Heart left ventricle (tissue), 16 donors: ENCODE data around the gene SRSF10. TPM values are rescaled to one million over a fixed set of nuclear protein-coding genes. Genes with fewer than 3 reads are reported as not detected.

Experiments
- ATAC-seq, 4 donors: fragments of 200-7000 bp; cut with Tn5 transposase; one replicate each; pipeline ENCODE4 v1.9.1; 2020 to 2022; ENCODE audit warnings: moderate library complexity in 4 of 4, mild to moderate bottlenecking in 3 of 4, moderate number of reproducible peaks in 1 of 4
- DNase-seq, 5 donors: peaks; one replicate each; pipeline ENCODE4 v3.0.0-alpha.2; 2020
- H3K27ac ChIP-seq, 12 donors: fragments of 200-600 bp; sonication (generic) in 4 of 12; one replicate each; pipeline versions ENCODE4 v1.5.0 to v1.8.0; 2016 to 2022; ENCODE audit warnings: mild to moderate bottlenecking in 2 of 12
- H3K27me3 ChIP-seq, 9 donors: fragments of 200-600 bp; sonication (generic) in 2 of 9; one replicate each; pipeline versions ENCODE4 v1.5.1 to v1.8.0; 2016 to 2022; ENCODE audit warnings: mild to moderate bottlenecking in 3 of 9
- H3K36me3 ChIP-seq, 9 donors: fragments of 200-600 bp; sonication (generic) in 2 of 9; one replicate each; pipeline versions ENCODE4 v1.5.0 to v1.8.0; 2018 to 2022; ENCODE audit warnings: mild to moderate bottlenecking in 2 of 9
- H3K4me1 ChIP-seq, 12 donors: fragments of 200-600 bp; sonication (generic) in 4 of 12; one replicate each; pipeline versions ENCODE4 v1.5.0 to v1.8.0; 2016 to 2022; ENCODE audit warnings: mild to moderate bottlenecking in 3 of 12
- H3K4me3 ChIP-seq, 12 donors: fragments of 200-600 bp; sonication (generic) in 4 of 12; one replicate each; pipeline versions ENCODE4 v1.5.0 to v1.8.0; 2017 to 2022; ENCODE audit warnings: mild to moderate bottlenecking in 9 of 12, moderate library complexity in 4 of 12
- H3K9me3 ChIP-seq, 12 donors: fragments of 200-600 bp; sonication (generic) in 4 of 12; one replicate each; pipeline versions ENCODE4 v1.5.0 to v1.8.0; 2016 to 2022; ENCODE audit warnings: mild to moderate bottlenecking in 1 of 12
- POLR2A ChIP-seq, 2 donors: fragments of 450-650 bp; IDR thresholded peaks; one replicate each; pipeline ENCODE4 v1.6.1; 2017; ENCODE audit warnings: antibody characterized with exemption in 2 of 2, mild to moderate bottlenecking in 2 of 2, moderate library complexity in 2 of 2
- WGBS, 4 donors: extraction: QIAGEN DNeasy Blood & Tissue Kit in 2 of 4; methylation state at CpG; one replicate each; pipeline versions ENCODE4 v1.1.5 to v1.1.7; 2013 to 2018; 5-methylcytosine and 5-hydroxymethylcytosine counted together
- intact Hi-C, 10 donors: fragments of 100-400 bp; cut with DNase I; formaldehyde crosslinking; loops; one replicate each; pipeline versions ENCODE4 v1.11.1 to v1.14.2; 2022
- polyA plus RNA-seq, 2 donors: library from polyadenylated mRNA; stranded (reverse); fragments of 200-250 nt; gene quantifications; one replicate each; pipeline ENCODE4 v1.2.3, GENCODE V29; 2013
- total RNA-seq, 9 donors: library from RNA; depleted of rRNA in 2 of 9; stranded (reverse); fragments of >200 nt in 2 of 9; fragmentation: NEBNext Ultra II Directional in 3 of 9; extraction: Animal tissue kit (Norgen Biotek cat#: 25700) in 3 of 9; gene quantifications; one replicate each; pipeline versions ENCODE4 v1.1.0 to v1.2.4, GENCODE V29; 2016 to 2023
- TF ChIP-seq, protein P1 (sequence below), 12 donors: fragments of 200-600 bp; sonication (generic) in 4 of 12; IDR thresholded peaks; one replicate each; pipeline versions ENCODE4 v1.5.0 to v1.8.0; 2018 to 2022; ENCODE audit warnings: antibody characterized with exemption in 12 of 12, mild to moderate bottlenecking in 5 of 12
- donor health status: ischemic (EF 13 %, LVEDD 7.1; RV severe dilation, severe dysfunction).
- donor health status: healthy with polysubstance abuse.
- donor health status: DM: no; HTN: yes; CAD: no.
- donor health status: DM: no; HTN: no; CAD: no.
- donor health status: ischemic (EF 25% LVEDD 6.9; RV normal size, moderate dysfunction).
- donor health status: ischemic (EF 25% LVEDD 5.7; RV mildly dilated, moderate dysfunction).
- donor health status: healthy.
- donor health status: DM: yes; HTN: yes; CAD: no.
- donor health status: ischemic (EF 35%, LVEDD 5.7; RV mildly dilated, moderate dysfunction).
- donor health status: nonischemic (EF 11% LVEDD 7.7; RV severe dilation, severe dysfunction).
- donor health status: DM: yes; HTN: yes; CAD: no.
- donor health status: PGD.
- donor health status: ischemic (EF 29% LVEDD 5.4; RV normal size, mild dysfunction).
- donor health status: nonischemic (EF 23%, LVEDD 6.1; RV moderate dilation, normal function).

The SRSF10 gene
- total and polyA plus RNA-seq, 11 donors, result 34.3 to 60.9 (median 47.3) TPM

DNA sequence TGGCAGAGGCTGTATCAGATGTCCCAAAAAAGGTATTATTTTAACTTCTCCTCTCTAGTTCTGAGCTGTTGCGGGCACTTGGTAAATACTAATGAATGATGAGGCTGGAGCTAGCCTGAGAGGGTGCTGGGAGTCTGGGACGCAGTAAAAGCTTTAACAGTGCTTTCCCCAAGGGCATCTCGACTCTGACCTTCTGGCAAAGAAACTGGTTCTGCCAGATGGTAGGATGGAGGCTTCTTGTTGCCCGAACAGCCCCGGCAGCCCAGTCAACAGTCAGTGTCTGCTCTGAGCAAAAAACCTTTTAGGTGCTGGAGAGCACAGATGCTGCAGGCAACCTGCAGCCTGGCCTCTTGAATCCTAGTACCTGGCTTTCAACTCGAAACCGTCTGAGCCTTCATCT is 23.0 kb downstream of the SRSF10 start:
- intact Hi-C loops, result loop anchor here in 7 of 10 donors (2.0 to 5.0 kb wide), 4 partner anchors 65 to 155 kb away; partner anchors contain the start of gene MYOM3 (in 2 of the 7)
- no peaks in the 10 kb centered on the region for H3K27me3 ChIP-seq
- H3K9me3 ChIP-seq, result no peaks in the 10 kb centered on the region
- H3K27ac ChIP-seq, result peak overlapping the region in 5 of 12 donors; percentile 19 to 60 (median 36)
- no peak overlapping the region for H3K4me3 ChIP-seq
- DNase-seq (peak in 1 of 5 donors; percentile 25), ATAC-seq (no peak)
- TF ChIP-seq POLR2A (IDR thresholded peaks at IDR 0.05), result no peak
- TF ChIP-seq, protein P1, sequence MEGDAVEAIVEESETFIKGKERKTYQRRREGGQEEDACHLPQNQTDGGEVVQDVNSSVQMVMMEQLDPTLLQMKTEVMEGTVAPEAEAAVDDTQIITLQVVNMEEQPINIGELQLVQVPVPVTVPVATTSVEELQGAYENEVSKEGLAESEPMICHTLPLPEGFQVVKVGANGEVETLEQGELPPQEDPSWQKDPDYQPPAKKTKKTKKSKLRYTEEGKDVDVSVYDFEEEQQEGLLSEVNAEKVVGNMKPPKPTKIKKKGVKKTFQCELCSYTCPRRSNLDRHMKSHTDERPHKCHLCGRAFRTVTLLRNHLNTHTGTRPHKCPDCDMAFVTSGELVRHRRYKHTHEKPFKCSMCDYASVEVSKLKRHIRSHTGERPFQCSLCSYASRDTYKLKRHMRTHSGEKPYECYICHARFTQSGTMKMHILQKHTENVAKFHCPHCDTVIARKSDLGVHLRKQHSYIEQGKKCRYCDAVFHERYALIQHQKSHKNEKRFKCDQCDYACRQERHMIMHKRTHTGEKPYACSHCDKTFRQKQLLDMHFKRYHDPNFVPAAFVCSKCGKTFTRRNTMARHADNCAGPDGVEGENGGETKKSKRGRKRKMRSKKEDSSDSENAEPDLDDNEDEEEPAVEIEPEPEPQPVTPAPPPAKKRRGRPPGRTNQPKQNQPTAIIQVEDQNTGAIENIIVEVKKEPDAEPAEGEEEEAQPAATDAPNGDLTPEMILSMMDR (IDR thresholded peaks at IDR 0.05), result no peak
- peaks cover 0 to 13% (median 11%) of the 10 kb centered on the region in 9 donors for H3K36me3 ChIP-seq
- H3K4me1 ChIP-seq, result peaks cover 0 to 38% (median 15%) of the 10 kb centered on the region in 12 donors
- 32 to 59% (median 50%) methylated on average over 7 of the region's 7 CpGs for WGBS, 4 donors

DNA sequence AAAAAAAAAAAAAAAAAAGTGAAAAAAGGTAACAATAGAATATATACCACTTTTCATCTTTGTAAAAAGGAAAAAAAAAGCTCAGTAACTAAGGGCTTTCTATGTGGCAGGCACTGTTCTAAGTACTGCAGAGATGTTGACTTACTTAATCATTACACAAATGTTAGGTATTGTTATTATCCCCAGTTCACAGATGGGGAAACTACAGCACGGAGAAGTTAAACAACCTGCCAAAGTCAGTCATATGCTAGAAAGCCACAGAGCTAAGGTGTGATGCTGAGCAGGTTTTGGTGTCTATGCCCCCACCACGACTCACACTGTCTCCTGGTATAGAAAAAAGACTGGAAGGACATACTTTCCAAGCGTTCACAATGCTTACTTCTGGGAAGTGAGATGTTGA is 27.1 kb downstream of the SRSF10 start:
- Histone ChIP-seq H3K4me3 (no peak overlapping the region), H3K27ac (no peak overlapping the region), H3K4me1 (peaks cover 0 to 17% (median 2%) of the 10 kb centered on the region in 12 donors), H3K9me3 (no peaks in the 10 kb centered on the region), H3K27me3 (no peaks in the 10 kb centered on the region), H3K36me3 (no peaks in the 10 kb centered on the region)
- ATAC-seq, result no peak
- no peak for DNase-seq
- WGBS, 4 donors, result 73 to 94% (median 83%) methylated on average over 3 of the region's 3 CpGs
- intact Hi-C loops, result no loop called here
- TF ChIP-seq, protein P1 (IDR thresholded peaks at IDR 0.05), result no peak

DNA sequence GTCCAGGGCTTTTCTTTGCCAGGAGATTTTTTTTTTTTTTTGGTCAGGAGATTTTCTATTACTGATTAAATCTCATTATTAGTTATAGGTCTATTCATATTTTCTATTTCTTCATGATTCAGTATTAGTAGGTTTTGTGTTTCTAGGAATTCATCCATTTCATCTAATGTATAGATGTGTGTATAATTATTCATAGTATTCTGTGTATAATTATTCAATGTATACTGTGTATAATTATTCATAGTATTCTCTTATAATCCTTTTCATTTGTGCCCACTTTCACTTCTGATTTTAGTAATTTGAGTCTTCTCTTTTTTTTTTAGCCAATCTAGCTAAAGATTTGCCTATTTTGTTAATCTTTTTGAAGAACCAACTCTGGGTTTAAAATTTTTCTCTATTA is 32.8 kb downstream of the SRSF10 start:
- H3K27ac ChIP-seq, result no peak overlapping the region
- no peaks in the 10 kb centered on the region for H3K27me3 ChIP-seq
- H3K4me1 ChIP-seq, result no peaks in the 10 kb centered on the region
- H3K9me3 ChIP-seq, result peaks cover 0 to 18% (median 10%) of the 10 kb centered on the region in 12 donors
- ATAC-seq (no peak), DNase-seq (no peak)
- no peak overlapping the region for H3K4me3 ChIP-seq
- H3K36me3 ChIP-seq, result no peaks in the 10 kb centered on the region
- intact Hi-C loops, result no loop called here
- no peak for TF ChIP-seq POLR2A (IDR thresholded peaks at IDR 0.05)
- TF ChIP-seq, protein P1 (IDR thresholded peaks at IDR 0.05), result no peak

DNA sequence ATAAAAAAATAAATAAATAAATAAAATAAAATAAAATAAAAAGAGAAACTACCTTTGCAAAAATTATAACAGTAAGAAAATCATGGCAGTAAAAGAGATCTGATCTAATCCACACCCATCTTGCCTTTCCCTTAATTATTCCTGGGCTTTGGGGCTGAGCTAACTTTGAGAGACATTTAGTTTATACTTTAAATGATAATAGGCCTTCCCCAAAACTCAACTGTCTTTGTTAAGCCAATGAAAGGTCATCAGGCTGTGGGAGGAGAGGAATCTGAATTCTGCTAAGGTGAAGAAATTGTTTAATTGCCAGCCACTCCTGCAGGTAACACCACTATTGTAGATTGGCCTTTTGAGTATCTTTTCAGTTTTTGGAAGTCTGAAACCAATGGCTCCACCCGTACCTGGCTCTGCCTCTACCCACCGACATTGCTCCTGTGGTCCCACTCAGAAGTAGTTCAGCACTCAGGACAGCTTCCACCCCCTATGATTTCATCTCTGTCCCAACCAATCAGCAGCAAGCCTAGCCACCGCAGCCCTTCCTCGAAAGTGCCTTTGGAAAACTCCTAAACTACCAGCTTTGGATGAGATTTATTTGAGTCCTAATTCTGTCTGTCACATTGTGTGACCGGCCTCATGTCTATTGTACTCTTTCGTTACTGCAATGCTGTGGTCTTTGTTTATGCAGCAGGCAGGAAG is 43.5 kb downstream of the SRSF10 start:
- no peak for DNase-seq
- Histone ChIP-seq H3K36me3 (no peaks in the 10 kb centered on the region), H3K27ac (no peak overlapping the region), H3K4me3 (no peak overlapping the region), H3K4me1 (no peaks in the 10 kb centered on the region), H3K9me3 (no peaks in the 10 kb centered on the region), H3K27me3 (no peaks in the 10 kb centered on the region)
- intact Hi-C loops, result no loop called here
- 45 to 58% (median 51%) methylated on average over 6 of the region's 6 CpGs for WGBS, 4 donors
- no peak for ATAC-seq
- TF ChIP-seq, protein P1 (IDR thresholded peaks at IDR 0.05), result no peak
- TF ChIP-seq POLR2A (IDR thresholded peaks at IDR 0.05), result no peak
